OCI-LY1 (cell line): ENCODE data around the gene GCC1.

Source experiments
- H2AFZ ChIP-seq: fragments of 200-600 bp; sonication (generic), shearing (Covaris generic); 2 replicates; pipeline ENCODE4 v1.6.0; 2014; ENCODE audit warnings: antibody characterized with exemption, mild to moderate bottlenecking, low read length
- H3F3A ChIP-seq: fragments of 200-600 bp; sonication (generic), shearing (Covaris generic); 2 replicates; pipeline ENCODE4 v1.6.0; 2014; ENCODE audit warnings: mild to moderate bottlenecking, antibody characterized with exemption, low read length, moderate library complexity; ENCODE audit not compliant: insufficient read depth
- H3K27ac ChIP-seq: fragments of 200-600 bp; sonication (generic); 2 replicates; pipeline ENCODE4 v1.5.1; 2014; ENCODE audit warnings: low read length, mixed run types, mild to moderate bottlenecking, low read depth; ENCODE audit not compliant: poor library complexity, severe bottlenecking
- H3K27me3 ChIP-seq: fragments of 200-600 bp; sonication (generic); 2 replicates; pipeline ENCODE4 v1.6.0; 2014; ENCODE audit warnings: antibody characterized with exemption, mild to moderate bottlenecking, low read length, moderate library complexity; ENCODE audit not compliant: insufficient read depth
- H3K36me3 ChIP-seq: fragments of 200-600 bp; sonication (generic); 2 replicates; pipeline ENCODE4 v1.6.1; 2014; ENCODE audit warnings: mild to moderate bottlenecking, antibody characterized with exemption, low read length, moderate library complexity, mixed read lengths; ENCODE audit not compliant: insufficient read depth
- H3K4me1 ChIP-seq: fragments of 200-600 bp; sonication (generic); 2 replicates; pipeline ENCODE4 v1.5.1; 2014; ENCODE audit warnings: mild to moderate bottlenecking, low read length, moderate library complexity; ENCODE audit not compliant: insufficient read depth, severe bottlenecking
- H3K4me2 ChIP-seq: fragments of 200-600 bp; sonication (generic), shearing (Covaris generic); 2 replicates; pipeline ENCODE4 v1.6.1; 2014; ENCODE audit warnings: low read length
- H3K4me3 ChIP-seq: fragments of 200-600 bp; sonication (generic); 2 replicates; pipeline ENCODE4 v1.5.1; 2014; ENCODE audit warnings: low read length, low read depth, mild to moderate bottlenecking, mixed read lengths; ENCODE audit not compliant: poor library complexity, severe bottlenecking
- H3K79me2 ChIP-seq: fragments of 200-600 bp; shearing (Covaris generic); 2 replicates; pipeline ENCODE4 v1.6.1; 2016; ENCODE audit warnings: mixed run types, low read length, mixed read lengths; ENCODE audit not compliant: insufficient read depth
- H3K9ac ChIP-seq: fragments of 200-600 bp; sonication (generic), shearing (Covaris generic); 2 replicates; pipeline ENCODE4 v1.6.1; 2014; ENCODE audit warnings: mild to moderate bottlenecking, low read length, mixed read lengths
- H3K9me2 ChIP-seq: fragments of 200-600 bp; sonication (generic), shearing (Covaris generic); 2 replicates; pipeline ENCODE4 v1.6.1; 2014; ENCODE audit warnings: low read depth, mild to moderate bottlenecking, low read length, mixed read lengths
- H3K9me3 ChIP-seq: fragments of 200-600 bp; shearing (Covaris generic); 2 replicates; pipeline ENCODE4 v1.6.1; 2014; ENCODE audit warnings: low read length, mixed read lengths
- H4K20me1 ChIP-seq: fragments of 200-600 bp; sonication (generic), shearing (Covaris generic); 2 replicates; pipeline ENCODE4 v1.6.0; 2016; ENCODE audit warnings: mild to moderate bottlenecking, low read length; ENCODE audit not compliant: insufficient read depth
- EZH2 ChIP-seq: fragments of 200-600 bp; sonication (generic), shearing (Covaris generic); IDR thresholded peaks from 2 replicates; pipeline ENCODE4 v1.8.0; 2017; ENCODE audit warnings: borderline replicate concordance, mixed run types, mild to moderate bottlenecking, antibody characterized with exemption, low read length, moderate library complexity, mixed read lengths
- TF ChIP-seq, protein P1 (sequence below): fragments of 200-600 bp; sonication (generic), shearing (Covaris generic); IDR thresholded peaks from 2 replicates; pipeline ENCODE4 v1.5.1; 2017; ENCODE audit warnings: mild to moderate bottlenecking, antibody characterized with exemption, low read length, moderate library complexity, mixed read lengths

Gene GCC1

DNA sequence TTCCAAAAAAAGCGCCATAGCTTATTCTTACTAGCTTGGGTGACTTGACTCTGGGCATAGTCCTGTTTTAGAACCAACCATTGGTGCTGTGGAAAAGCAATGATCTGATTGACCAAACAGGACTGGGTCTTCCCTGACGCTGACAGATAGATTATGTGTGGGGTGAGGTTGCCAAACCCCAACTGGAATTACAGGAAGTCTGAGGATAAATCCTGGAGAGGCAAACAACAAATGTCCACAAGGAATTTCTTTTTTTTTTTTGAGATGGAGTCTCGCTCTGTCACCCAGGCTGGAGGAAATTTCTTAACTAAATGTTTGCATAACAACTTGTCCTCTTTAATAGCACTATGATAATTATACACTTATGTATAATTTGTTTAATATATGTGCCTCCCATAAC is 19.2 kb downstream of the GCC1 start:
- Histone ChIP-seq H3K4me3 (no peak overlapping the region), H3K9me2 (no peaks in the 10 kb centered on the region), H3K4me2 (no peak overlapping the region), H3K9ac (no peak overlapping the region), H3K27ac (no peak overlapping the region), H3K79me2 (no peaks in the 10 kb centered on the region), H4K20me1 (no peaks in the 10 kb centered on the region), H3F3A (no peaks in the 10 kb centered on the region), H3K27me3 (no peaks in the 10 kb centered on the region; the same call in 1 of the 2 replicates), H3K4me1 (no peaks in the 10 kb centered on the region), H3K36me3 (no peaks in the 10 kb centered on the region), H3K9me3 (no peaks in the 10 kb centered on the region), H2AFZ (no peak overlapping the region)
- TF ChIP-seq, protein P1, sequence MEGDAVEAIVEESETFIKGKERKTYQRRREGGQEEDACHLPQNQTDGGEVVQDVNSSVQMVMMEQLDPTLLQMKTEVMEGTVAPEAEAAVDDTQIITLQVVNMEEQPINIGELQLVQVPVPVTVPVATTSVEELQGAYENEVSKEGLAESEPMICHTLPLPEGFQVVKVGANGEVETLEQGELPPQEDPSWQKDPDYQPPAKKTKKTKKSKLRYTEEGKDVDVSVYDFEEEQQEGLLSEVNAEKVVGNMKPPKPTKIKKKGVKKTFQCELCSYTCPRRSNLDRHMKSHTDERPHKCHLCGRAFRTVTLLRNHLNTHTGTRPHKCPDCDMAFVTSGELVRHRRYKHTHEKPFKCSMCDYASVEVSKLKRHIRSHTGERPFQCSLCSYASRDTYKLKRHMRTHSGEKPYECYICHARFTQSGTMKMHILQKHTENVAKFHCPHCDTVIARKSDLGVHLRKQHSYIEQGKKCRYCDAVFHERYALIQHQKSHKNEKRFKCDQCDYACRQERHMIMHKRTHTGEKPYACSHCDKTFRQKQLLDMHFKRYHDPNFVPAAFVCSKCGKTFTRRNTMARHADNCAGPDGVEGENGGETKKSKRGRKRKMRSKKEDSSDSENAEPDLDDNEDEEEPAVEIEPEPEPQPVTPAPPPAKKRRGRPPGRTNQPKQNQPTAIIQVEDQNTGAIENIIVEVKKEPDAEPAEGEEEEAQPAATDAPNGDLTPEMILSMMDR = no peak
- no peak for TF ChIP-seq EZH2

DNA sequence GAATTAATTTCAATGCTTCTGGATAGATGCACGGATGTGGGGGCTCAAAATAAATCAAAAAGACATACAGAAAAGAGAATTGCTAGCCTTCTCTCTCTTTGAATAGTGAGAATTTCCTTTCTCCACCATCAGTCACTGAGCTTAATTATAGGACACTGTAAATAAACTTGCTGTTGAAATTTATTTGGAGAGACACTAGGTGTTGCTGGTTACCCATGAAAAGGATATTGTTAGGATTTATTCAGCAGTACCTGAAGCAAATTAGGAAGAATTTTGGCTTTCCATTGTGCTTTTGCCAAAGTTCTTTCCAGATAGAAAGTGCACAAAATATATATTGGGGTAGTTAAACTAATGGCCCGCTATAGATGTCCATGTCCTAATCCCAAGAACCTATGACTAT is 27.6 kb downstream of the GCC1 start:
- Histone ChIP-seq H3K9ac (no peak overlapping the region), H3K79me2 (no peaks in the 10 kb centered on the region), H3K9me3 (no peaks in the 10 kb centered on the region), H2AFZ (no peak overlapping the region), H3F3A (no peaks in the 10 kb centered on the region), H3K4me1 (no peaks in the 10 kb centered on the region), H3K9me2 (no peaks in the 10 kb centered on the region), H3K4me2 (no peak overlapping the region), H3K27ac (no peak overlapping the region), H3K27me3 (no peaks in the 10 kb centered on the region), H4K20me1 (no peaks in the 10 kb centered on the region), H3K36me3 (no peaks in the 10 kb centered on the region), H3K4me3 (no peak overlapping the region)
- TF ChIP-seq EZH2 = no peak
- TF ChIP-seq, protein P1 = peak; percentile 40

DNA sequence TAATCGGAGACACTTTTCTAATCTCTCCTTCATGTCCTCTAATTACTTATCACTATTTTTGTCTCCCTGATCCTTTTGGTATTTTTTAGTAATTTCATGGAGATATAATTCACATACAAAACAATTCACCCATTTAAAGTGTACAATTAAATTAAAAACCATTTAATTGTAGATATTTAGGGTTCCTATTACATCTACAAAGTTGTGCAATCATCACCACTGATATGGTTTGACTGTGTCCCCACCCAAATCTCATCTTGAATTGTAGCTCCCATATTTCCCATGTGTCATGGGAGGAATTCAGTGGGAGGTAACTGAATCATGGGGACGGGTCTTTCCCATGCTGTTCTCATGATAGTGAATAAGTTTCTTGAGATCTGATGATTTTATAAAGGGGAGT is 29.0 kb downstream of the GCC1 start:
- Histone ChIP-seq H3K9me3 (no peaks in the 10 kb centered on the region), H3K4me3 (no peak overlapping the region), H3K27ac (no peak overlapping the region), H3K36me3 (no peaks in the 10 kb centered on the region), H2AFZ (no peak overlapping the region), H3K9ac (no peak overlapping the region), H3F3A (no peaks in the 10 kb centered on the region), H4K20me1 (no peaks in the 10 kb centered on the region), H3K9me2 (no peaks in the 10 kb centered on the region), H3K4me1 (no peaks in the 10 kb centered on the region), H3K4me2 (no peak overlapping the region), H3K79me2 (no peaks in the 10 kb centered on the region), H3K27me3 (no peaks in the 10 kb centered on the region)
- no peak for TF ChIP-seq EZH2
- TF ChIP-seq, protein P1 = no peak
